Endometrial microvascular endothelial cells (primary cell): ENCODE results near the gene MYH10. TPM values are rescaled to one million over a fixed set of nuclear protein-coding genes. Genes with fewer than 3 reads are reported as not detected.

Source experiments
- in situ Hi-C: cut with HindIII; loops from 2 replicates; pipeline ENCODE4 v1.10.0; 2017; ENCODE audit warnings: low sequenced_read_pairs, low pct_unique_long_range_greater_than_20kb; ENCODE audit errors: inconsistent ontology term
- total RNA-seq: library from RNA; depleted of rRNA; stranded (reverse); fragments of >200 nt; gene quantifications from one replicate; pipeline ENCODE4 v1.2.3, GENCODE V29; 2015; ENCODE audit errors: inconsistent ontology term

Gene MYH10
- total RNA-seq, 1 donor from 2014 or later: 14.1 TPM

- in situ Hi-C loops: no loop called here
Measured at GRCh38 chr17:8484465-8484864, 146.1 kb downstream of the MYH10 start.

GRCh38 chr17:8482546-8482945 is 148.0 kb downstream of the MYH10 start:
- in situ Hi-C loops: no loop called here

- in situ Hi-C loops: no loop called here
Measured at GRCh38 chr17:8481703-8482102, 148.8 kb downstream of the MYH10 start.

GRCh38 chr17:8481089-8481488 is 149.4 kb downstream of the MYH10 start:
- in situ Hi-C loops: no loop called here

- in situ Hi-C loops: no loop called here
Measured at GRCh38 chr17:8480011-8480976, 150.2 kb downstream of the MYH10 start.

DNA sequence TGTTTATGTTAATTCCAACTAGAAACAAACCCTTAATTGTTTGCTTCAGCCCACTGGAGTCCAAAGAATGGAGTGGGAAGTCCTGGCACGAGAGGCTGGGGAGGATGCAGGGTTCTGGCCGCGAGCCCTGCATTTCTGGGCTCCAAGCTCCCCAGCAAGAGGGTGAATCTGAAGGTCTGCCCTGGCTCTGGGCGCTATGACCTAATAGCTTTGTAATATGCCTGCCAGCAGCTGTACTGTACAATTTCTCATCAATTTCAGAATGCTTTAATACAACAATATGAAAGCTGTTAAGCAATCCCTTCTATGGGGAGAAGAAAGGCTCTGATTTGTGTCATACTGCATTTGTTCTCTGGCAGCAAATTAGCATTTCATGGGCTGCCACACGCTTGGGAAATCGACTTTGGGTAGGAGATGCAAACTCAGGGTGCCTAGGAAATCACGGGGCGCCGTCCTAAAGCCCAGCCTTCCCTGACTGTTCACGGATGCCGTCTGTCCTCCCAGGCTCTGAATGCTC is 151.0 kb downstream of the MYH10 start:
- in situ Hi-C loops: no loop called here

GRCh38 chr17:8477715-8478441 is 152.6 kb downstream of the MYH10 start:
- in situ Hi-C loops: no loop called here

GRCh38 chr17:8477171-8477570 is 153.4 kb downstream of the MYH10 start:
- in situ Hi-C loops: no loop called here

DNA sequence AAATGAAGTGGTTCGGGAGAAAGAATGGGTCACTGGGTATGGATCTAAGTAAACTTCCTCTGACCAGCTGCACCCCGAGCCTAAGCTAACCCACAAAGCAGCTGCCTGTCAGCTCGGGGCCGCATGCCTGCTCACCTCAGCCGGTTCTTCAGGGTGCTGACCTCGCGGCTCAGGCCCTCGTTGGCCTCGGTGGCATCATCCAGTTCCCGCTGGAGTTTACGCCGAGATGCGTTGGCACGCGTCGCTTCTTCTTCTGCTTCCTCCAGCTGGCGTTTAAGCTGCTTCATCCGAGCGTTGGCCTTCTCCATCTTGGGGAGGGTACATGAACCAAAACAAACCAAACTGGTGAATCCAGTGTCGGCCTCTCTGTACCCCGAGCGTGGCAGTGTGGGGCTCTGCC is 153.8 kb downstream of the MYH10 start:
- in situ Hi-C loops: no loop called here

GRCh38 chr17:8475781-8476180 is 154.7 kb downstream of the MYH10 start:
- in situ Hi-C loops: no loop called here

DNA sequence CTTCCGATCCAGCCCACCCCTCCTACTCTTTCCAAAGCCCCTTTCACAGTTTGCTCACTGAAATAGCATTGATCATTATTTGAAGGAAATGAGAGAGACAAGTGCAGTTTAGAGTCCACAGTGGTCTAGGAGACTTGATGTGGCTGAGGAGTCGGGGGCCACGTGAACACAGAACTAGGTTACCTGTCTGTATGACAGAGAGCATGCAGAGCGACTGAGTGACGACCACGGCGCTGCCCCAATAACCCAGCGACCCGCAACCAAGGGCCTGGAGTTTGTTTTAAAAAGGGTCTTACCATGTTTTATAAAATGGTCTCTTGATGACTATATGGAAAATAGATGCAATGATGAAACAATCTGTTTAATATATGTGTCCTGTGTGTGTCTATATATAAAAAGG is 155.3 kb downstream of the MYH10 start:
- in situ Hi-C loops: no loop called here

GRCh38 chr17:8474826-8475225 is 155.7 kb downstream of the MYH10 start:
- in situ Hi-C loops: no loop called here

DNA sequence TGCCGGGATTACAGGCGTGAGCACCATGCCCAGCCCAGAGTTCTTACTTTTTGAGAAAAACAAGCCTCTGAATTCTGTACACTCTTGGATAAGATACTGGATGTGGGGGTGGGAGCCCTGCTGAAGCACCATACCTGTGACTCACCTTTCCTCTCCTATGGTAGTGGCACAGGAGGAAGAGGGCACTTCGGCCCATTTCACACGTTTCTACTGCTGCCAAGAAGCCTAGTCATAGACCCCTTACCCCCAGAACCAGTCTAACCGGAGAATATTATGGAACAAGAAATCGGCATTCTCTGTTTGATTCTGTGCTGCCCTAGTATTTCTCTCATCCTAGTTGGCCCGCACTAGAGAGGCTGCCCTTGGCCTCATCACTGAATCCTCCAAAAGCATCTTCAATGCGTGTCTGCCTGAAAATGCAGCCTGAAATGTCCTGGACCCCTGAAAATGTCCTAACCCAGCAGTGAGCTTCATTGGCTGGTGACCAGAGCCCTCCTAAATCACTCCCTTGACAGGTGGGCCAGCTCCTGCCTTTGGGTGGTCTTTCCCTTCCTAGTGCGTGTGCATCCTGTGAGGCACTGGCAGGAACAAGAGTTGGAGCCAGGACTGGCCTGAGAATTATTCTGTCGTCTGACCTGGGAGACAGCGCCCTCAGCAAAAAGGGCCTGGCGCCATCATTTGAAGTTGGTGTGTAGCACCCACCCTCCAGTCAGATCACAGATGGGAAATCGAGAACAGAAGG is 156.9 kb downstream of the MYH10 start:
- in situ Hi-C loops: no loop called here

GRCh38 chr17:8472663-8473062 is 157.9 kb downstream of the MYH10 start:
- in situ Hi-C loops: no loop called here

DNA sequence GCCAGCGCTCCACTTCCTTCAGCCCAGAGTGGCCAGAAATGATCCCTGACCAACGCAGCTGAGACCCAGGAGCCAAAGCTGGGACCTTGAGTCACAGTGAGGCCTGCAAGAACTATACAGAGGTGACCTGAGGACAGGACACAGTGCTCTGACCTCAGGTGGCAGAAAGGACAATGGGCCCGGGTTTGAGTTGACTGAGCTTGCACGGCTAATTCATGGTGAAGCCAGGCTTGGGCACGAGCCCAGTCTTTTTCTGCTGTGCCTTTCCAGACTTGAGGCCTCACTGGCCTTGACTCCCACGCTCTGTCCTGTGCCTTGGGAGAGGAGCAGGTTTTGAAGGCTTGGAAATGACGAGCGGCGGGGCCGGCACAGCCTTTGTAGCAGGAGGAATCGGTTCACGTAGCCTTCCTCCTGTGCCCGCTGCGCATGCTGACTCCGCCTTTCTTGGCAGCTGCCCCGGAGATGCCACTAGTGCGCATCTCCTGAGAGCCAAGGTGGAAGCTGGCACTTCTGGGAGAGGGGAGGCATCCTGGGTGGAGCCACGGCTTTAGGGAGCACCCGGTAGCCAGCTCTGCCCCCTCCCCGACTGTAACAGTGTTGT is 160.0 kb downstream of the MYH10 start:
- in situ Hi-C loops: no loop called here

DNA sequence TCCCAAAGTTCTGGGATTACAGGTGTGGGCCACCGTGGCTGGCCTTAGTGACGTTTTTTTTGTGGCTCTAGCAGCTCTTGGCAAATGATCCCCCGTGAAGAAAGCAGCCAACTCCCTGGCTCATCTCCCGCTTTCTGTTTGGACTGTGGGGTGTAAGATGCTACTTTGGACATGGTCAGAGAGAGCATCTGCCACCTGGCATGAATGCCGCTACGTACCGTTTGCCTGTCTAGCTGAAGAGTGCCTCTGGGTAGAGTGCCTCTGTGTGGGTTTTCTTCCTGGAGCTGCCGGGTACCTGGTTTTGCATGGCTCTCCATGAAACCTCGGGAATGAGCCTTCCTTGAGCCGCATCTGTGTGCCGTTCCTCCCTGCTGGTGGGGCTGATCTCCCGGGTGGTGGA is 160.6 kb downstream of the MYH10 start:
- in situ Hi-C loops: no loop called here

- in situ Hi-C loops: no loop called here
Measured at GRCh38 chr17:8468980-8469379, 161.5 kb downstream of the MYH10 start.

GRCh38 chr17:8468127-8468526 is 162.4 kb downstream of the MYH10 start:
- in situ Hi-C loops: no loop called here

DNA sequence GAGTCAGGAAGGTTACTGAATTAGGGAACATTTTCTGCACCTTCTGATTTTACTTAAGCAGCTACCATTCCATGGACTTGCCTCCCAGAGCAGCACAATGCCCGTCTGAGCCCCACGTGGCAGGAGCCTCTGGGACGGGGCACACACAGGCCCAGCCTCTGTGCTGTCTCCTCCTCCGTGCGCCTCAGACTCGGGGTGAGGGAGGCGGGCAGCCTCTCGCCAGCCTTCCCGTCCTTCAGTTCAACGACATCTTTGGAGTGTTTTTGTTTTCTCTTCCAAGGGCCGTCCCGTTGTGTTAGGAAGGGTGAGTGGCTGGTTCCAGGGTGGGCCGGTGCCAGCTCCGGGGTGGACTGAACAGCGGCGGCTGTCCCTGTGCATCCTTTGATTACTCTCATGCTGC is 163.0 kb downstream of the MYH10 start:
- in situ Hi-C loops: no loop called here
